Ovary (tissue), 9 donors: ENCODE measurements around the gene CRHR1. TPM values are rescaled to one million over a fixed set of nuclear protein-coding genes. Genes with fewer than 3 reads are reported as not detected.

Experiments used
- DNase-seq, 5 donors: peaks; one replicate each; pipeline ENCODE4 v3.0.0-alpha.2; 2019 to 2020
- H3K27ac ChIP-seq, 2 donors: fragments of 200-600 bp; one replicate each; pipeline versions ENCODE4 v1.5.1 to v1.8.0; 2019 to 2022
- H3K27me3 ChIP-seq: fragments of 200-600 bp; one replicate; pipeline ENCODE4 v1.8.0; 2022
- H3K36me3 ChIP-seq: fragments of 200-600 bp; sonication (generic); one replicate; pipeline ENCODE4 v1.5.1; 2019
- H3K4me1 ChIP-seq: one replicate; pipeline ENCODE4 v1.8.1; 2013; ENCODE audit warnings: mild to moderate bottlenecking, moderate library complexity; ENCODE audit not compliant: insufficient read depth
- H3K4me3 ChIP-seq: fragments of 200-600 bp; sonication (generic); one replicate; pipeline ENCODE4 v1.5.1; 2017
- H3K9me3 ChIP-seq, 2 donors: fragments of 200-600 bp in 1 of 2; sonication (generic) in 1 of 2; one replicate each; pipeline versions ENCODE4 v1.5.1 to v1.8.1; 2013 to 2019; ENCODE audit warnings: mild to moderate bottlenecking in 1 of 2, moderate library complexity in 1 of 2
- EP300 ChIP-seq: sonication (generic); formaldehyde crosslinking; IDR thresholded peaks from one replicate; pipeline ENCODE4 v1.6.1; 2017; ENCODE audit warnings: antibody characterized with exemption
- POLR2A ChIP-seq: fragments of 450-650 bp; IDR thresholded peaks from one replicate; pipeline ENCODE4 v1.6.1; 2017; ENCODE audit warnings: antibody characterized with exemption, mild to moderate bottlenecking, moderate library complexity
- WGBS, 3 donors: extraction: QIAGEN DNeasy Blood & Tissue Kit in 1 of 3; methylation state at CpG; one replicate each; pipeline versions ENCODE4 v1.1.5 to v1.1.7; 2013 to 2017; 5-methylcytosine and 5-hydroxymethylcytosine counted together
- intact Hi-C, 4 donors: fragments of 100-400 bp; cut with DNase I; formaldehyde crosslinking; loops; one replicate each; pipeline versions ENCODE4 v1.11.0 to v1.15.1; 2022 to 2023
- polyA plus RNA-seq, 2 donors: library from polyadenylated mRNA; stranded (reverse); fragments of 200-250 nt in 1 of 2; fragments of 350-450 nt in 1 of 2; fragmentation: Illumina TruSeq in 1 of 2; extraction: RNeasy Lipid Tissue Mini Kit (QIAGEN cat#74804) in 1 of 2; gene quantifications; one replicate each; pipeline ENCODE4 v1.2.3, GENCODE V29; 2013 to 2014
- total RNA-seq, 7 donors: library from RNA; depleted of rRNA in 2 of 7; stranded (reverse); fragments of >200 nt in 2 of 7; fragmentation: NEBNext Ultra II Directional in 3 of 7; extraction: Animal tissue kit (Norgen Biotek cat#: 25700) in 3 of 7; gene quantifications; one replicate each; pipeline versions ENCODE4 v1.1.0 to v1.2.4, GENCODE V29; 2016 to 2023
- TF ChIP-seq, protein P1 (sequence below), 3 donors: fragments of 450-650 bp in 2 of 3; fragments of 200-600 bp in 1 of 3; IDR thresholded peaks; one replicate each; pipeline versions ENCODE4 v1.5.1 to v1.8.0; 2016 to 2022; ENCODE audit warnings: antibody characterized with exemption in 3 of 3, mild to moderate bottlenecking in 1 of 3
- donor health status: DM: no; HTN: no; CAD: no; lungs with moderate emphysema.
- donor health status: DM: no; HTN: no; CAD: no.
- donor health status: Bipolar disorder and iron deficiency.
- donor health status: DM: yes; HTN: yes; CAD: no.
- donor health status: DM: no; HTN: no; CAD: no.
- donor health status: DM: yes; HTN: yes; CAD: no.

Gene CRHR1
- total and polyA plus RNA-seq, 9 donors = 0.10 to 1.4 (median 0.33) TPM; not detected in 2

DNA sequence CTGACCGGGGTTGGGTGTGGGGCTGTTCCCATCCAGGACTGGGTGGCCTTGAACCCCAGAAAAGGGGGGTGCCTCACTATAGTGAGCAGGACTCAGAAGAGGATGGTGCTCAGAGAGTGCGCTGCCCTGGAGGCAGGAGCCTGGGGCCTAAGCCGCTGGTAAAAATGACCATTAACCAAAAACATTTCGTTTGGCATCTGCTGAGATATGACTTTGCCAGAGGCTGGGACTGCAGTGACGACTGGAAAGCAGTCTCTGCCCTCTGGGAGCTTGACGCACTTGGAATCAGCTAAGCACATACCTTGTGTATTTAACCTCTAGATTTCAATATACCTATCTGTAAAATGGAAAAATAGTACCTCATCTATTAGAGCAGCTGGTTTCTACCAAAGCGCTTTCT lies 7.2 kb upstream of the CRHR1 start:
- no peaks in the 10 kb centered on the region for H3K27me3 ChIP-seq
- TF ChIP-seq, protein P1, sequence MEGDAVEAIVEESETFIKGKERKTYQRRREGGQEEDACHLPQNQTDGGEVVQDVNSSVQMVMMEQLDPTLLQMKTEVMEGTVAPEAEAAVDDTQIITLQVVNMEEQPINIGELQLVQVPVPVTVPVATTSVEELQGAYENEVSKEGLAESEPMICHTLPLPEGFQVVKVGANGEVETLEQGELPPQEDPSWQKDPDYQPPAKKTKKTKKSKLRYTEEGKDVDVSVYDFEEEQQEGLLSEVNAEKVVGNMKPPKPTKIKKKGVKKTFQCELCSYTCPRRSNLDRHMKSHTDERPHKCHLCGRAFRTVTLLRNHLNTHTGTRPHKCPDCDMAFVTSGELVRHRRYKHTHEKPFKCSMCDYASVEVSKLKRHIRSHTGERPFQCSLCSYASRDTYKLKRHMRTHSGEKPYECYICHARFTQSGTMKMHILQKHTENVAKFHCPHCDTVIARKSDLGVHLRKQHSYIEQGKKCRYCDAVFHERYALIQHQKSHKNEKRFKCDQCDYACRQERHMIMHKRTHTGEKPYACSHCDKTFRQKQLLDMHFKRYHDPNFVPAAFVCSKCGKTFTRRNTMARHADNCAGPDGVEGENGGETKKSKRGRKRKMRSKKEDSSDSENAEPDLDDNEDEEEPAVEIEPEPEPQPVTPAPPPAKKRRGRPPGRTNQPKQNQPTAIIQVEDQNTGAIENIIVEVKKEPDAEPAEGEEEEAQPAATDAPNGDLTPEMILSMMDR (IDR thresholded peaks at IDR 0.05) = no peak
- TF ChIP-seq EP300 = no peak
- TF ChIP-seq POLR2A = no peak
- 51 to 68% (median 55%) methylated on average over 7 of the region's 7 CpGs for WGBS, 3 donors
- intact Hi-C loops = no loop called here
- H3K36me3 ChIP-seq = no peaks in the 10 kb centered on the region
- H3K4me1 ChIP-seq = no peaks in the 10 kb centered on the region
- H3K4me3 ChIP-seq = no peak overlapping the region
- no peaks in the 10 kb centered on the region for H3K9me3 ChIP-seq
- H3K27ac ChIP-seq = no peak overlapping the region
- DNase-seq = no peak

DNA sequence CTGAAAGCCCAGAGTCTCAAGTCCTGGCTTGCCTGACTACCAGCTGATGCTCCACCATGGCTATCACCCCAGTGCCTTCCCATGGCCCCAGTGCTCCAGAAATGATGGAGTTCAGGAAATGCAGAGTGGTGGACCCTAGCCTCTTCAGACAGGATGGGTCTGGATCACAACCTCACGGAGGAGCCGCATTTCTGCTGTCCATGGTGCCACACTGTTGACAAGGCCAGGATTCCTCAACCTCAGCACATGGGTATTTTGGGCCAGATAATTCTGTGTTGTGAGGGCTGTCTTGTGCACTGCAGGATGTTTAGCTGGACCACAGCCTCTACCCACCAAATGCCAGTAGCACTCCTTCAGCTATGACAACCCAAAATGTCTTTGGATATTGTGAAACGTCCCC lies 6.7 kb upstream of the CRHR1 start:
- intact Hi-C loops = no loop called here
- H3K27me3 ChIP-seq = no peaks in the 10 kb centered on the region
- 34 to 56% (median 45%) methylated on average over 3 of the region's 3 CpGs for WGBS, 3 donors

DNA sequence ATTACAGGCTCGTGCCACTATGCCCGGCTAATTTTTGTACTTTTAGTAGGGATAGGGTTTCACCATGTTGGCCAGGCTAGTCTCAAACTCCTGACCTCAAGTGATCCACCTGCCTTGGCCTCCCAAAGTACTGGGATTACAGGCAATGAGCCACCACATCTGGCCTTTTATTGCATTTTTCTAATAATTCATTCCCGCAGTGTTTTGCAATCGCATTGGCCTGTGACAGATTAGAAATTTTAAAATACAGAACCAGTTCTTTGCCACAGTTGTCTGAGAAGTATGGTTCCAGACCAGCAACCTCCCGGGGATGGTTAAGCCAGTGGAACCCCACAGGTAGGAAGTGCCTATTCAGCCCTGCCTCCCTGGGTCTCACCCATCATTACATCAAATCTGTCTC lies 3.2 kb upstream of the CRHR1 start:
- Histone ChIP-seq H3K4me3 (no peak overlapping the region), H3K27ac (no peak overlapping the region), H3K4me1 (peaks cover 15% of the 10 kb centered on the region), H3K9me3 (no peaks in the 10 kb centered on the region), H3K27me3 (no peaks in the 10 kb centered on the region), H3K36me3 (no peaks in the 10 kb centered on the region)
- 49 to 69% (median 51%) methylated on average over 5 of the region's 5 CpGs for WGBS, 3 donors
- TF ChIP-seq, protein P1 (IDR thresholded peaks at IDR 0.05) = no peak
- intact Hi-C loops = no loop called here
- DNase-seq = no peak

More for the DNA sequence above, 6.7 kb upstream of the CRHR1 start:
- Histone ChIP-seq H3K36me3 (no peaks in the 10 kb centered on the region), H3K27ac (no peak overlapping the region), H3K4me3 (no peak overlapping the region), H3K4me1 (no peaks in the 10 kb centered on the region), H3K9me3 (no peaks in the 10 kb centered on the region)
- TF ChIP-seq EP300 (no peak), POLR2A (no peak)
- TF ChIP-seq, protein P1 (IDR thresholded peaks at IDR 0.05) = no peak
- DNase-seq = no peak

DNA sequence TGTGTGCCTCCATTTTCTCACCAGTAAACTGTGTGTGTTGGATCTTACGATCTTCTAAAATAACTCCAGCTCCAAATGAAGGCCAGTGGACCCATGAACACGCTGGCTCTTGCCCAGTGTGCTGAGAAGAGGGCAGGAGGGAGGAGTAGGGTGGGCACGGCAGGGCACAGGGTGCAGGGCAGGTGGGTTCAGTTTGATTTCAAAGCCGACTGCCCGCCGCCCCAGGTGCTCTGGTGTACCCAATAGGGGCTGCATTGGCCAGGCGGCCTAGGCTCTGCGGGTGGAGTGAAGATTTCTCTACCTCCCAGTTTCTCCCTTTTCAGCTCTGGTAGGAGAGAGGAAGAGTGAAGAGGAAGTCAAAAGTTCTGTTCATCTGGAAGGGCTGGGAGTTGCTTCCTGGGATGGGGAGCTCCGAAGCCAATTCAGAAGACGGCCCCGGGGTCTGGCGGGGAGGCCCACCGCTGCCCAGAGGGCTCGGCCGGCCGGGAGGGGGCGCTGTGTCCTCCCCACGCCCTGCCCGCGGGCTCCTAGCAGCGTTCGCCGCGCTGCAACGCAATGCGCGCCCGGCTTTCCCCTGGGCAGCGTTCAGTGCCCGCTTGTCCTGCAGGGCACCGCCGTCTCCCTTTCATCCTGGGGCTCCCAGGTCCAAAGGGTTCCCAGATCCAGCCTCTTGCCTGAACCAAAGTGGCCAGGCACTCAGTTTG lies 1.1 kb upstream of the CRHR1 start:
- intact Hi-C loops = no loop called here
- Histone ChIP-seq H3K4me1 (peaks cover 15% of the 10 kb centered on the region), H3K27ac (no peak overlapping the region), H3K27me3 (no peaks in the 10 kb centered on the region), H3K4me3 (peak overlapping the region; percentile 46), H3K36me3 (no peaks in the 10 kb centered on the region), H3K9me3 (no peaks in the 10 kb centered on the region)
- peak in 1 of 5 donors; percentile 28 for DNase-seq
- TF ChIP-seq, protein P1 (IDR thresholded peaks at IDR 0.05) = no peak
- TF ChIP-seq POLR2A (no peak), EP300 (no peak)
- WGBS, 3 donors = 20 to 37% (median 21%) methylated on average over 28 to 32 of the region's 32 CpGs
